Spleen (tissue), 11 donors: ENCODE data around the gene NCAPG2. TPM values are rescaled to one million over a fixed set of nuclear protein-coding genes. Genes with fewer than 3 reads are reported as not detected.

ENCODE experiments used
- DNase-seq: peaks from one replicate; pipeline ENCODE4 v3.0.0-alpha.2; 2020
- H3K27ac ChIP-seq, 8 donors: fragments of 200-600 bp; sonication (generic) in 7 of 8; 1 replicate in 4 of 8; 2 replicates in 4 of 8; pipeline versions ENCODE4 v1.5.0 to v1.8.0; 2016 to 2021; ENCODE audit warnings: inconsistent platforms in 4 of 8, mild to moderate bottlenecking in 4 of 8, moderate library complexity in 1 of 8
- H3K27me3 ChIP-seq, 7 donors: fragments of 200-600 bp; sonication (generic) in 6 of 7; replicated peaks in 1 of 7; 1 replicate in 4 of 7; 2 replicates in 3 of 7; pipeline versions ENCODE4 v1.5.0 to v1.8.0; 2016 to 2021; ENCODE audit warnings: inconsistent platforms in 3 of 7, mild to moderate bottlenecking in 1 of 7
- H3K36me3 ChIP-seq, 6 donors: fragments of 200-600 bp; sonication (generic) in 5 of 6; 1 replicate in 4 of 6; 2 replicates in 2 of 6; pipeline versions ENCODE4 v1.5.0 to v1.8.0; 2016 to 2021; ENCODE audit warnings: inconsistent platforms in 2 of 6
- H3K4me1 ChIP-seq, 6 donors: fragments of 200-600 bp; sonication (generic) in 5 of 6; 1 replicate in 3 of 6; 2 replicates in 3 of 6; pipeline versions ENCODE4 v1.5.0 to v1.8.0; 2016 to 2021; ENCODE audit warnings: inconsistent platforms in 3 of 6
- H3K4me3 ChIP-seq, 8 donors: fragments of 200-600 bp; sonication (generic) in 7 of 8; 1 replicate in 4 of 8; 2 replicates in 4 of 8; pipeline versions ENCODE4 v1.5.0 to v1.8.0; 2016 to 2021; ENCODE audit warnings: inconsistent platforms in 4 of 8, mild to moderate bottlenecking in 4 of 8, moderate library complexity in 2 of 8
- H3K9me3 ChIP-seq, 8 donors: fragments of 200-600 bp; sonication (generic) in 7 of 8; 1 replicate in 4 of 8; 2 replicates in 4 of 8; pipeline versions ENCODE4 v1.5.0 to v1.8.0; 2016 to 2021; ENCODE audit warnings: inconsistent platforms in 4 of 8
- CTCF ChIP-seq, 11 experiments: fragments of 200-600 bp in 7 of 11; fragments of 450-650 bp in 4 of 11; sonication (generic) in 4 of 11; IDR thresholded peaks in 8 of 11; conservative IDR thresholded peaks in 3 of 11; 1 replicate in 7 of 11; 2 replicates in 4 of 11; pipeline versions ENCODE4 v1.4.0 to v1.8.0; 2016 to 2021; ENCODE audit warnings: antibody characterized with exemption in 11 of 11, inconsistent platforms in 4 of 11, mild to moderate bottlenecking in 1 of 11
- POLR2A ChIP-seq, 3 donors: fragments of 450-650 bp; IDR thresholded peaks; one replicate each; pipeline ENCODE4 v1.5.1; 2017; ENCODE audit warnings: antibody characterized with exemption in 3 of 3, mild to moderate bottlenecking in 1 of 3
- POLR2AphosphoS5 ChIP-seq, 3 donors: sonication (generic); formaldehyde crosslinking; IDR thresholded peaks; one replicate each; pipeline ENCODE4 v1.5.1; 2017; ENCODE audit warnings: antibody characterized with exemption in 3 of 3
- WGBS, 5 donors: extraction: QIAGEN DNeasy Blood & Tissue Kit in 3 of 5; methylation state at CpG; one replicate each; pipeline versions ENCODE4 v1.1.5 to v1.1.7; 2013 to 2018; 5-methylcytosine and 5-hydroxymethylcytosine counted together
- intact Hi-C: fragments of 100-400 bp; cut with DNase I; formaldehyde crosslinking; loops from one replicate; pipeline ENCODE4 v1.15.0; 2023; ENCODE audit warnings: low total_unique reads
- polyA plus RNA-seq, 3 donors: library from polyadenylated mRNA; stranded (reverse); fragments of 200-250 nt; gene quantifications; one replicate each; pipeline ENCODE4 v1.2.1, GENCODE V29; 2013
- total RNA-seq, 7 donors: library from RNA; depleted of rRNA in 3 of 7; stranded (reverse); fragments of >200 nt in 3 of 7; fragmentation: NEBNext Ultra II Directional in 4 of 7; extraction: Animal tissue kit (Norgen Biotek cat#: 25700) in 4 of 7; gene quantifications; one replicate each; pipeline versions ENCODE4 v1.1.0 to v1.2.1, GENCODE V29; 2016 to 2021
- donor health status: healthy with polysubstance abuse.
- donor health status: DM: no; HTN: no; CAD: no; lungs with moderate emphysema.
- donor health status: DM: no; HTN: no; CAD: no.
- donor health status: Bipolar disorder and iron deficiency.
- donor health status: healthy.
- donor health status: DM: no; HTN: no; CAD: no.
- donor health status: DM: yes; HTN: yes; CAD: no.

Gene NCAPG2
- total and polyA plus RNA-seq, 10 donors = 2.2 to 18.0 (median 10.8) TPM

- Histone ChIP-seq H3K36me3 (peaks cover 0 to 83% (median 25%) of the 10 kb centered on the region in 6 donors), H3K9me3 (no peaks in the 10 kb centered on the region), H3K4me3 (no peak overlapping the region), H3K4me1 (no peaks in the 10 kb centered on the region), H3K27me3 (no peaks in the 10 kb centered on the region), H3K27ac (peak overlapping the region in 1 of 8 donors; percentile 13)
- TF ChIP-seq CTCF (IDR thresholded peaks at IDR 0.05 in 8 of 11, conservative IDR thresholded peaks at IDR 0.05 in 3 of 11) (no peak), POLR2A (IDR thresholded peaks at IDR 0.05) (no peak), POLR2AphosphoS5 (IDR thresholded peaks at IDR 0.05) (no peak)
- intact Hi-C loops = no loop called here
- no peak for DNase-seq
- 75 to 87% (median 78%) methylated on average over 2 of the region's 2 CpGs for whole genome bisulfite sequencing, 5 donors
Observed at GRCh38 chr7:158663428-158663741, 41.2 kb downstream of the NCAPG2 start.

- H3K9me3 ChIP-seq = no peaks in the 10 kb centered on the region
- peaks cover 0 to 87% (median 25%) of the 10 kb centered on the region in 6 donors for H3K36me3 ChIP-seq
- TF ChIP-seq POLR2AphosphoS5 (IDR thresholded peaks at IDR 0.05) (no peak), POLR2A (IDR thresholded peaks at IDR 0.05) (no peak), CTCF (IDR thresholded peaks at IDR 0.05 in 8 of 11, conservative IDR thresholded peaks at IDR 0.05 in 3 of 11) (no peak)
- 83 to 92% (median 88%) methylated on average over 14 of the region's 14 CpGs for WGBS, 5 donors
- intact Hi-C loops = no loop called here
- H3K27ac ChIP-seq = peak overlapping the region in 1 of 8 donors; percentile 13
- no peaks in the 10 kb centered on the region for H3K4me1 ChIP-seq
- no peaks in the 10 kb centered on the region for H3K27me3 ChIP-seq
- no peak for DNase-seq
- H3K4me3 ChIP-seq = no peak overlapping the region
Observed at GRCh38 chr7:158662610-158663427, 41.8 kb downstream of the NCAPG2 start.

GRCh38 chr7:158658475-158658874 lies 46.1 kb downstream of the NCAPG2 start:
- no peak for TF ChIP-seq CTCF (IDR thresholded peaks at IDR 0.05 in 8 of 11, conservative IDR thresholded peaks at IDR 0.05 in 3 of 11)
- no peak for TF ChIP-seq POLR2A (IDR thresholded peaks at IDR 0.05)
- no peak for TF ChIP-seq POLR2AphosphoS5 (IDR thresholded peaks at IDR 0.05)
- H3K27ac ChIP-seq = no peak overlapping the region
- no peaks in the 10 kb centered on the region for H3K9me3 ChIP-seq
- intact Hi-C loops = no loop called here
- WGBS, 5 donors = 89 to 95% (median 93%) methylated on average over 2 of the region's 2 CpGs
- H3K4me1 ChIP-seq = no peaks in the 10 kb centered on the region
- peaks cover 0 to 92% (median 38%) of the 10 kb centered on the region in 6 donors for H3K36me3 ChIP-seq
- H3K4me3 ChIP-seq = no peak overlapping the region
- H3K27me3 ChIP-seq = no peaks in the 10 kb centered on the region
- no peak for DNase-seq

- no peak for DNase-seq
Observed at GRCh38 chr7:158657189-158657746, 47.3 kb downstream of the NCAPG2 start.

More at GRCh38 chr7:158657189-158657746, 47.3 kb downstream of the NCAPG2 start:
- Histone ChIP-seq H3K27ac (no peak overlapping the region), H3K9me3 (no peaks in the 10 kb centered on the region), H3K27me3 (no peaks in the 10 kb centered on the region), H3K4me3 (no peak overlapping the region), H3K36me3 (peaks cover 0 to 92% (median 31%) of the 10 kb centered on the region in 6 donors), H3K4me1 (no peaks in the 10 kb centered on the region)
- 73 to 96% (median 87%) methylated on average over 9 to 10 of the region's 10 CpGs for WGBS, 5 donors
- intact Hi-C loops = no loop called here
- TF ChIP-seq CTCF (IDR thresholded peaks at IDR 0.05 in 8 of 11, conservative IDR thresholded peaks at IDR 0.05 in 3 of 11) (no peak), POLR2A (IDR thresholded peaks at IDR 0.05) (no peak), POLR2AphosphoS5 (IDR thresholded peaks at IDR 0.05) (no peak)
